Measurements from ENCODE around the gene DCAF4.
A peak's percentile ranks its signal among the peaks of the same experiment; 100 is the strongest.
"Not testable (repeated sequence)": the region's sequence is repeated elsewhere in the genome, so short reads cannot be mapped to it uniquely, and the experiment has no call there.

DCAF4 gene

DNA sequence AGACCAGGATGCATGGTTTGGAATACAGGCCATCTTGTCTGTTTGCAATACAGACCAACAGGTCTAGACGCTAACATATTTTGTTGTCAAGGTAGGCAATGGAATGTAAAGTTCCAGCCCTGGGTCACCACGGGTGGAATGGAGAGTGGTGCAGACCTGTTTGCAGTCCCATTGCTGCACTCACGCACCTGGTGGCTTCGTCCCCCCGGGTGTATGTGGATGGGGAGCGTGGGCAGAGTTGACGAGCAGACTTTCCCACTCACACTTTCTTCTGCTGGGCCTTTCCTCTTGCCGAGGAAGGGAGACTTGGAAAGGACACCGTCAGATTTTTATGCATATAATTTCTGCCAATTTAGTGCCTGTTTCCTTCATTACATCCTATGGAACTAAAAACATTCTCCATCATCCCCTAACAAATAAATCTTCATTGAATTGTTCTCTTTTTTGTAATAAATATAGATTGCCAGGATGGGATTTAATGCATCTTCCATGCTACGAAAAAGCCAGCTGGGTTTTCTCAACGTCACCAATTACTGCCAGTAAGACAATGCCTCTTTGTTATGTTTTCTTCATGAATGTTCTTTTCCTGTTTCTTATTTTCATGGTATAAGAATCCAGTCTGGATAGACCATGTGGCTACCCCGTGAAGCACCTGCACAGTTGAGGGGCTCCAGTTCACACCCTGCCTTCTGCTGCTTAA, 15.2 kb downstream of the DCAF4 start:
- no peak for DNase-seq

DNA sequence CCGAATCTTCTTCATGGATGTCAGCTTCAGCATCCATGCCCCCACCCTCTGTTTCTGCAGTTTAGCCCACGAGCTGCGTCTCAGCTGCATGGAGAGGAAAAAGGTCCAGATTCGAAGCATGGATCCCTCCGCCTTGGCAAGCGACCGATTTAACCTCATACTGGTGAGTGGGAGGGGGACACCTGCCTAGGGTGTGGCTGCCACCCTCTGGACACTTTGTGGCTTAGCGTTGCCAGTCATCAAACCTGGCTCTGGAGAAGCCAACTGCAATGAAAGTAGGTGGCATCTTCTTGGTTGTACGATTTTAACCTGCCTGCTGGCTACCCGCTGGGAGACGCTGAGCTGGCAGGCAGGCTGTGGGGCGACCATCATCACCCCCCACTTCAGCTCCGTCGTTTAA, 16.7 kb downstream of the DCAF4 start:
- DNase-seq, result no peak

- no peak for DNase-seq
Measured at GRCh38 chr14:72943876-72944430, 17.7 kb downstream of the DCAF4 start.

DNA sequence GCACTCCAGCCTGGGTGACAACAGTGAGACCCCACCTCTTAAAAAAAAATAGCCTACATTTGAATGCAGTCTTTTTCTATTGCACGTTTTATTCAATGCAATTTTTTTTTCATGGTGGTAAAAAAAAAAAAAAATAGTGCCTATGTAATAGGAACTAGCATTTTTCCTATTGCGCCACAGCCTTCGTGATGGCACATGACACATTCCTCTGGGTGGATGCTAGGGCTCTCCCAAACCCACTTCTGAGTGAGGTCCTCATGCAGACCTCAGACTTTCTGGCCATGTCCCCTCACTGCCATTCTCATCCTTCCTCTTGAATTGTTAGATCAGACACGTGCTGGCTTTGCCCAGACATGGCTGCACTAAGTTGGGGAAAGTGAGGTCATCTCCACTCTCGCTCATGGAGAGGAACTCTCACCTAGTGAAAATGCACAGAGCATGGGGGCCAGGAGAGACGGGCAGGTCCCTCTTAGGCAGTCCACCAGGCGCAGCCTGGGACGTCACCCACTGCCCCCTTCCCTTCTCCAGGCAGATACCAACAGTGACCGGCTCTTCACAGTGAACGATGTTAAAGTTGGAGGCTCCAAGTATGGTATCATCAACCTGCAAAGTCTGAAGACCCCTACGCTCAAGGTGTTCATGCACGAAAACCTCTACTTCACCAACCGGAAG, 19.2 kb downstream of the DCAF4 start:
- DNase-seq, result no peak

GRCh38 chr14:72946491-72946890, 20.2 kb downstream of the DCAF4 start:
- no peak for DNase-seq

- DNase-seq, result no peak
Measured at GRCh38 chr14:72947366-72948160, 21.3 kb downstream of the DCAF4 start.

GRCh38 chr14:72948481-72949138, 22.3 kb downstream of the DCAF4 start:
- peak; percentile 65 for DNase-seq

GRCh38 chr14:72952171-72952570, 25.9 kb downstream of the DCAF4 start:
- no peak for DNase-seq

DNA sequence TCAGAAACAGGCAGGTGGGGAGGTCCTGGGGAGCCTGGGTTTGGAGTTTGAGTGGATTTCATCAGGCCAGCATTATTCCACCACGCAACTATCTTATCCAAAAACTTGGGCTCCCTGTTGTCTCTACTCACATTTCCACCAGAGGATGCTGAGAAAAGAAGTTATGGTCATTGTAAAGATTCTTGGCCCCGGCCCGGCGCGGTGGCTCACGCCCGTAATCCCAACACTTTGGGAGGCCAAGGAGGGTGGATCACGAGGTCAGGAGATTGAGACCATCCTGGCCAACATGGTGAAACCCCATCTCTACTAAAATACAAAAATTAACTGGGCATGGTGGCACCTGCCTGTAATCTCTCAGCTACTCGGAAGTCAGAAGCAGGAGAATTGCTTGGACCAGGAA, 30.5 kb downstream of the DCAF4 start:
- not testable (repeated sequence) for DNase-seq

GRCh38 chr14:72957213-72957612, 30.9 kb downstream of the DCAF4 start:
- no peak for DNase-seq

- DNase-seq, result no peak
Measured at GRCh38 chr14:72958548-72958947, 32.3 kb downstream of the DCAF4 start.

GRCh38 chr14:72961016-72961415, 34.8 kb downstream of the DCAF4 start:
- not testable (repeated sequence) for DNase-seq

DNA sequence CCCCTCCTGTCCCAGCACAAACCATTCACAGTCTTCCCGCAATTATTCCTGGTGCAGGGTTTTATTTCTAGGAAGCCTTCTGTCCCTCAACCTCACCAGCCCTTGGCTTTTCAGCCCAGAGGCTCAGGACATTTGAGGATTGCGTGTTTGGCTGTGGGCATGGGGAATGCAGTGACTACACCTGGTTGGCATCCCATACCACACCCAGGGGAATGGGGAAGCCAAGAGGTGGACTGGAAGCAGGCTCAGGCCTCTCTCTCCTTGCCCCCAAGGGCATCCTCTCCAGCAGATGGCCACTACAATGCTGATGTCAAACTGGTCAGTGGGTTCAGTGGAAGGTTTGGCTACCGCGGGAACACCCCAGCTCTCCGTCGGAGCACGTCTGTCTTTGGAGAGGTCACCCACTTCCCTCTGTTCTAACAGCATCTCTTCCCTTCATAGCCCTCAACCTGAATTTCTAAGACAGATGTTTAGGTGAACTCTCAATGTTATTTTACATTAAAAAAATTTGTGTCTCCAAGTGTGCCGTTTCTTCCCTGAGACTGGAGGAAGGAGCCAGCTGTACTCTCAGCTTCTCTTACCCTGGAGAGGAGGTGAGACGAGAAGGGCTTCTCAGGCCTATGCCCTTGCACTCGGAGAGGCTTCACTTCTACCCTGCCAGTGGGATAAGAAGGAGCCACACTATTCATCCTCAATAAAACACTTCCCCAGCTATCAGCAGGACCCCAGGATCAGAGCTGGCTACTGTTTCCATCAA, 35.5 kb downstream of the DCAF4 start:
- no peak for DNase-seq

DNA sequence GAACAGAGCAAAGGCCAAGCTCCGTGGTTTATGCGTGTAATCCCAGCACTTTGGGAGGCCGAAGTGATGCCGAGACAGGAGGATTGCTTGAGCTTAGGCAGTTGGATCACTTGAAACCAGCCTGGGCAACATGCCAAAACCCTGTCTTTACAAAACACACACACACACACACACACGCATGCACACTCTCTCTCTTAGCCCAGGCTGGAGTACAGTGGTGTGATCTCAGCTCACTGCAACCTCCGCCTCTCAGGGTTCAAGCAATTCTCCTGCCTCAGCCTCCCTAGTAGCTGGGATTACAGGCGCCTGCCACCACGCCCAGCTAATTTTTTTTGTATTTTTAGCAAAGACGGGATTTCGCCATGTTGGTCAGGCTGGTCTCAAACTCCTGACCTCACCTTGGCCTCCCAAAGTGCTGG, 36.1 kb downstream of the DCAF4 start:
- DNase-seq, result not testable (repeated sequence)

- DNase-seq, result peak; percentile 17
Measured at GRCh38 chr14:72962829-72963312, 36.6 kb downstream of the DCAF4 start.

GRCh38 chr14:72965249-72965648, 39.0 kb downstream of the DCAF4 start:
- DNase-seq, result no peak

DNA sequence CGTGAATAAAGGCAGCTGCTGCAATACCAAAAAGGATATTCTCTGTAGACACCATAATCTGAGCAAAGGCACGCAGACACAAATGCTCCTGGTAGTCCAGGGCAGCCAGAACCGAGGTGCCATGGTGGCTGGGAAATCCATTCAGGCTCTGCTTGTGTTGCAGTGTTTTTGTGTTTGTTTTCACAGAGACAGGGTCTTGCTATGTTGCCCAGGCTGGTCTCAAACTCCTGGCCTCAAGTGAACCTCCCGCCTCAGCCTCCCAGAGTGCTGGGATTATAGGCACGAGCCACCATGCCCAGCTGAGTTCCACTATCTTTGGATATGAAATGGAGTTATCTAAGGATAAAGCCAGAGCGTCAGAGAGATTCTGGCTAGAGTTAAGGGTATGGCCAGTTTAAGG, 39.8 kb downstream of the DCAF4 start:
- DNase-seq, result no peak

- DNase-seq, result no peak
Measured at GRCh38 chr14:72968316-72968715, 42.1 kb downstream of the DCAF4 start.

- no peak for DNase-seq
Measured at GRCh38 chr14:72970058-72970630, 43.9 kb downstream of the DCAF4 start.

GRCh38 chr14:72970824-72971434, 44.7 kb downstream of the DCAF4 start:
- no peak for DNase-seq

DNA sequence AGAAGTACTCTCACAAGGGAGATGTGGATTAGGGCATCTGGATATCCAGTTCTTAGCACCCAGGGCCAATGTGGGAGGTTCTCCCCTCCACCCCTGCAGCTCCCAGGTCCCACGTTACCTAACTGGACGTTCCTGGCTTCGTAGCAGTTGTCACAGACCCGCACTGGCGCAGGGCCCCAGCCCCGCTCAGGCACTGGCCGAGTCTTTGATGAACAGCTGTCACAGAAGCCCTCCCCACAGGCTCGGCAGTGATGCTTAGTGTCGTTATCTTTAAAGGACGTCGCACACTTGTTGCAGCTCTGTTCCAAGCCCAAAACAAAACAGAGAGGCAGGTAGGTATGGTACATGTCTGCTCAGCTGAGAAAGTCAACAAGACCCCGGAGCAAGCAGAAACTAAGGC, 48.4 kb downstream of the DCAF4 start:
- DNase-seq, result no peak
